PC-3 (cell line): ENCODE measurements around the gene LAMTOR3.

Experiments
- CTCF ChIP-seq: fragments of 300-600 bp; sonication (generic); conservative IDR thresholded peaks from 2 replicates; pipeline ENCODE4 v1.5.1; 2017; ENCODE audit warnings: antibody characterized with exemption, low read depth, mild to moderate bottlenecking, low read length
- EZH2 ChIP-seq: fragments of 300-600 bp; sonication (generic); IDR thresholded peaks from one replicate; pipeline ENCODE4 v1.6.1; 2017; ENCODE audit warnings: antibody characterized with exemption, mild to moderate bottlenecking, low read length; ENCODE audit not compliant: unreplicated experiment
- EZH2phosphoT487 ChIP-seq: fragments of 300-600 bp; sonication (generic); IDR thresholded peaks from 2 replicates; pipeline ENCODE4 v1.6.1; 2018; ENCODE audit warnings: mild to moderate bottlenecking, antibody characterized with exemption, low read length, borderline replicate concordance

GRCh38 chr4:99893839-99894160 is 427 bp downstream of the LAMTOR3 start:
- no peak for TF ChIP-seq CTCF
- TF ChIP-seq EZH2phosphoT487: no peak
- no peak for TF ChIP-seq EZH2
